HG03469 (cell line): Measurements from ENCODE around the gene MEX3A.
"Not testable (repeated sequence)": the region's sequence is repeated elsewhere in the genome, so short reads cannot be mapped to it uniquely, and the experiment has no call there.

Experiments used
- ATAC-seq: cut with Tn5 transposase; IDR thresholded peaks from one replicate; pipeline ENCODE4 v1.9.1; 2021; ENCODE audit warnings: mild to moderate bottlenecking, moderate library complexity, moderate number of reproducible peaks; ENCODE audit not compliant: unreplicated experiment

MEX3A gene, protein sequence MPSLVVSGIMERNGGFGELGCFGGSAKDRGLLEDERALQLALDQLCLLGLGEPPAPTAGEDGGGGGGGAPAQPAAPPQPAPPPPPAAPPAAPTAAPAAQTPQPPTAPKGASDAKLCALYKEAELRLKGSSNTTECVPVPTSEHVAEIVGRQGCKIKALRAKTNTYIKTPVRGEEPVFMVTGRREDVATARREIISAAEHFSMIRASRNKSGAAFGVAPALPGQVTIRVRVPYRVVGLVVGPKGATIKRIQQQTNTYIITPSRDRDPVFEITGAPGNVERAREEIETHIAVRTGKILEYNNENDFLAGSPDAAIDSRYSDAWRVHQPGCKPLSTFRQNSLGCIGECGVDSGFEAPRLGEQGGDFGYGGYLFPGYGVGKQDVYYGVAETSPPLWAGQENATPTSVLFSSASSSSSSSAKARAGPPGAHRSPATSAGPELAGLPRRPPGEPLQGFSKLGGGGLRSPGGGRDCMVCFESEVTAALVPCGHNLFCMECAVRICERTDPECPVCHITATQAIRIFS

DNA sequence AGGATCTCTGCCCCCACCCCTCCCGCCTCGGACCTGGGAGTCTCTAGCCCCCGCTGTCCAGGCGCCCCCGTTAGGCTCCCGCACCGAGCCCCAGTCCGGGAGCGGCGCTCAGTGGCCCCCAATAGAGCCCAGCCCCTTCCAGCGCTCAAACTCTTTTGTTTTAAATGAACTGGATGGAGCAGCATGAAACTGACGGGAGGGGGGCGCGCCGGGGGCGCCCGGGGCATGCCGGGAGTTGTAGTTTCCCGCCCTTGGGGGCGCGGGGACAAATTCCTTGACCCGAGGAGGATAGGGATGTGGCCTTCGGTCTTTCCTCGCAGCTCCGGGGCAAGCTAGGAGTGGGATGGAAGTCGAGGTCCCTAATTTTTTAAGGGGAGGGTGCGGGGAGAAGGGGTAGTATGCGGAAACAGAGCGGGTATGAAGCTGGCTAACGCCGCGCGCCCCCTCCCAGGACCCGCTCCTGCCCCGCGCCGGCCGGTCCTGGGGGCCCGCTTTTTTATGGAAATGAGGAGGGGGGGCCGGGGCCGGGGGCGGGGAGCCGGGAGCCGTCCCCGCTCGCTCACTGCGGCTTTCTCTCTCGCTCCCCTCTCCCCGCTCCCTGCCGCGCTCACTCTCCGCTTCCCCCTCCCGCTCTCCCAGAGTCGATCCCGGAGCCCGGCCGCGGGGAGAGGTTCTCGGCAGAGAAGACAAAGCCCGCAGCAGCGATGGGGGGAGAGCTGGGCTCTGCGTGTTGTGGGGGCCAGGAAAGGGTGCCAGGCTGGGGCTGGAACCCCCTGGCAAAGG, at the start of gene MEX3A:
Gene MEX3A, minus strand, starts transcription at position 157 of the 783 bp plus-strand sequence. CDS start 467 bp downstream, outside the sequence.
- no peak for ATAC-seq

DNA sequence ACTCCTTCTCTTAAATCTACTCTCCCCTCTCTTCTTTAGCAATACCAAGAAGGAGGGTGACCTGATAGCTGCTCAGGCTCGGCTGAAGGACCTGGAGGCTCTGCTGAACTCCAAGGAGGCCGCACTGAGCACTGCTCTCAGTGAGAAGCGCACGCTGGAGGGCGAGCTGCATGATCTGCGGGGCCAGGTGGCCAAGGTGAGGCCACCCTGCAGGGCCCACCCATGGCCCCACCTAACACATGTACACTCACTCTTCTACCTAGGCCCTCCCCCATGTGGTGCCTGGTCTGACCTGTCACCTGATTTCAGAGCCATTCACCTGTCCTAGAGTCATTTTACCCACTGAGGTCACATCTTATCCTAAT, 48.3 kb upstream of the MEX3A start:
- ATAC-seq, result no peak

DNA sequence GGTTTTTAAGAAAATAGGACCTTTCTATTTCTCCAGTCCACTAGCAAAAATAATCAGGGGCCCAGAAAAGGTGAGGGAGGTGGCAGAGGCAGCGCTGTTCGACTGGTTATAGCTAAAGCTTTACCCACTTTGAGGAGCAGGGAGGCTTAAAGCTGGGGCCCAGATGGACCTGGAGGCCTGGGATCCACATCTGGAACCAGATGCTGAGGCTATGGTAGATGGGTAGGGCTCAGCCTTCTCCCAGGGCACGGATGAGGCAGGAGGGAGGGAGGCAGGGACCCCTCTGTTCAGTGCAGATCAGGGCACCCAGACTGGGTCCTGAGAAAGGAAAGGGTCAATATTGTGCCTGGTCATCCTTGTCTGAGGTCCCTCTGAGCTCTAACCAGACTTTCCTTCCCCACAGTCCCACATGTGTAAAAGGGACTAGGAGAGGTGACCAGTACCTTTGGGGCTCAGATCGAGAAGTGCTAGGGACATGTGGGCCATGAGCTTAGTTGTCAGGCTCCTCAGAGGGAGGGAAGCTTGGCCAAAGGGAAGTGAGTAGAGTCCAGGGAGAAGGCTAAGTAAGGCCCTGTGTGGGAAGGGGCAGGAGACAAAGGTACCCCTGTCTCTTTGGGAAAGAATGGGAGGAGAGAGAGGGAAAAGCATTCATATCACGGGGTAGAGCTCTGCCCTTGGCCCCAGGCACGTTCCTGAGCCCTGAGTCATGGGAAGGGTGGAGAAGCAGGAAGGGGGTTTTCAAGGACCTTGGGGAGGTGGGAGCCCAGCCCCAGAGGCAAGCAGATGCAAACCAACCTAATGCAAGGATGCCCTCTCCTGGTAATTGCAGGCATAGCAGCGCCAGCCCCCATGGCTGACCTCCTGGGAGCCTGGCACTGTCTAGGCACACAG, 47.7 kb upstream of the MEX3A start:
- no peak for ATAC-seq

DNA sequence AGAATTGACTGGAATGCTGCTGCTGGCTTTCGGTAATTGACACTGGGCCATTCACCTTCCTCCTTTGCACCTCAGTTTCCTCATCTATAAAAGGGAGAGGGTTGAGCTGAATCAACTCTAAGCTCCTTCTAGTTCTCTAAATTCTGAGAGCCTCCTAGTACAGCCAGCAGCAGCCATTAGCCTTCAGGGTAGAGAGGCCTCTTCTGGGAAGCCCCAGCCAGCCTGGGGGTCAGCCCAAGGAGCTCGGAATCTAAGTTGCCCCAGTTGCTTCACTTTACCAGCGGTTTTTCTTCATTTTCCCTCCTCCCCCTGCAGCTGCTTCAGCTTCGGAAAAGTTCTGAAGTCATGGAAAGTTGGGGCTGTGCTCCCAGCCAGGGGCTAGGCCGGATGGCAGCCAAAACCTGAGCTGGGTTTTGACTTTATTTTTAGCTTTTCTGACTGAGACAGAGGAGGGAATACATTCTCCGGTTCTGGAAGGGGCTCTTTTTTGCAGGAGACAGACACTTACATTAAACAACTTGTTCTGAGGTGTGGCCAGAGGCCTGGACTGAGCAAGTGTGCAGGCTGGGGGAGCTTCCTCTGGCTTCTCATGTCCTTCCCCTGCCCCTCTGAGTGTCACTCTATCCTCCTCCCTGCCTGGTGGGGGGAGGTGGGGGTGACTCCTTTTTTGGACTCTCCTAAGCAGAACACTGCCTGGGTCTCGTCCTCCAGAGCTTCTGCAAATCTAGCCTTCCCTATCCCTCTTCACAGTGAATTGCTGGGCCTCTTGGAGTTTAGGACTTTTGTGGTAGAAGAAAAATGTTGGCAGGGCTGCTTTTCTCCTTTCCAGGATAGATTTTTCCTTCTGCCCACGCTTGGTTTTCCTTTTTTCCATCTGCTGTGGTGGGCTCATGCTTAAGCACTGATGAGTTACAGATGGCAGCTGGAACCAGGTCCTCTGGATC, 46.7 kb upstream of the MEX3A start:
- no peak for ATAC-seq

DNA sequence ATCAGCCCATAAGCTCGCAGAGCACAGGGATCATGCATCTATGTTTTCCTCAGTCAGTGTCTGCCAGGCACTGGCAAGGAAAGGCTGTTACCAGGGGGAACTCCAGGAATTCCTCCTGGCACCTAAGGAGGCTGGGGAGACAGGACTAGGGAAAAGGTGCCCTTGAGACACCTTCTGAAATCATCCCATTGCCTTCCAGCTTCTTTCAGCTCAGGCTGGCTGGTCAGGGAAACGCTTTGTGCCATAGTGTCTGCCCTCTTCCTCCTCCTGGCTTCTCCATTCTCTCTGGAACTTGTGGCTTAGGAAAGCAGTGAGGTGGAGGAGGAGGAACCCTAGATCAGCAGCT, 46.0 kb upstream of the MEX3A start:
- ATAC-seq, result no peak

DNA sequence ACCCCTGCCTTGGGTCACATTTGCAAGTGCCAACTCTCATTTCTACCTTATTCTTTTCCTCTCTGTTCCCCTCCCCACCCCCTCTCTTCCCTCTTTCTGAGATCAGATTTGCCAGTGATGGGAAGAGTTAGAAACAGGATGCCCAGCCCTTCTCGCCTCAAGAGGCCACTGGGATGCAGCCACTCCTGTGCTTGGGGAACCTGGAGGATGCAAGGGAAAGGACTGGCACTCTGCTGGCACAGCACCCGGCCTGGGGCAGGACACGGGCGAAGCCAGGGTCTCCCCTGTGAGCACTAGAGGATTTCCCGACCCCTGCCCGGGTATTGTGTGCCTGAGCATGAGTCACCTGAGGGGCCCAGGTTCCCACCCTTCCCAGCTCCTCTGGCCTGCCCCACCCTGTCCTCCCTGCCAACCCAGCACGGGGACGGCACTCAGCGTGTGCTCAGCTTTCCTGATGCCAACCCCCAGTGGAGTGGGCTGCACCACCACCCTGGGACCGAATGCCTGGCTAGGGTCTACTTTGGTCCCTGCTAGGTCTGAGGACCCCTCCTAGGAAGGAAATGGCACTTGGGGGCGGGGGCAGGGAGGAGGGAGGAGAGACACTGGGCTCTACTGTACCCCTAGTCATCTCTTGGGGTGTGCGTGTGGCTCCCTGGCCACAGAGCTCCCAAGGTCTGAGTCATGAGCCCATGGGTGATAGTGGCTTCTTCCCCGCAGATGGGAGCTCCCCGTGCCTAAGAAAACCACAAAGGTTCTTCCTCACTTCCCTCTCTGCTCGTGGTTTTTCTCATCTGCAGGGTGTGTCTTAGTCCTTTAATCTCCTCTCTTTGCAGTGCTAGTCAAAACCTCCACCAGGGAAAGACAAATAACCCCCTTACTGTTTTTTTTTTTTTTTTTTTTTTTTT, 44.6 kb upstream of the MEX3A start:
- ATAC-seq, result peak; percentile 39

DNA sequence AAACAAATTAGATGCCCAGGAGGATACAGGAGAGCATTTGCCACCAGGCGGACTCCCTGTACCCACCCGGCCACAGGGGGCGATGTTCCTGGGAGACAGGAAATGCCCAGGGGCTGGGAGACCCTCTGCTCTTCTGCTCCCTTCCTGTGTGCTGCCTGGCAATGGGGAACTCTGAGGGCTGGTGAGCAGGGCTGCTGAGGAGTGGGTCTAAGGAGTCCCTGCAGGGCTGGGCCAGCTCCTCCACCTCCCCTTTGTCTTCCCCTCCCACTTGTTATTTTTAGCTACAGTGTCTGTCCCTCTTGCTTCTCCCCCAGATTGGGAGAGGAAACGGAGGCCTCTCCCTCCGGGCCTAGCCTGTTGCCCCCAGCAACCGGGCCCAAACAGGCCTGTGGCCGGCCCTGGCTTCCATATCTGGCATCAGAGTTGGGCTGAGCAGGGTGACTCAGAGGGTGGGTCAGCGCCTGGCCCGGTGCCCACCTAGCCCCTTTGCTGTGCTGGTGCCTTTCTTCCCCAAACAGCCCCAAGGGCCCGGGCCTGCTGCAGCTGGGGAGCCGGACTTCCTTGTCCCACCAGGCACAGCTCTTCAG, 43.9 kb upstream of the MEX3A start:
- ATAC-seq, result no peak

DNA sequence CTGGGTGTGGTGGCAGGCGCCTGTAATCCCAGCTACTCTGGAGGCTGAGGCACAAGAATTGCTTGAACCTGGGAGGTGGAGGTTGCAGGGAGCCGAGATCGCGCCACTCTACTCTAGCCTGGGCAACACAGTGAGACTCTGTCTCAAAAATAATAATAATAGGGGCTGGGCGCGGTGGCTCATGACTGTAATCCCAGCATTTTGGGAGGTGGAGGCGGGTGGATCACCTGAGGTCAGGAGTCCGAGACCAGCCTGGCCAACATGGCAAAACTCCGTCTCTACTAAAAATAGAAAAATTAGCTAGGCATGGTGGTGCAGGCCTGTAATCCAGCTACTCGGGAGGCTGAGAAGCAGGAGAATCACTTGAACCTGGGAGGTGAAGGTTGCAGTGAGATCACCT, 43.3 kb upstream of the MEX3A start:
- ATAC-seq, result not testable (repeated sequence)

DNA sequence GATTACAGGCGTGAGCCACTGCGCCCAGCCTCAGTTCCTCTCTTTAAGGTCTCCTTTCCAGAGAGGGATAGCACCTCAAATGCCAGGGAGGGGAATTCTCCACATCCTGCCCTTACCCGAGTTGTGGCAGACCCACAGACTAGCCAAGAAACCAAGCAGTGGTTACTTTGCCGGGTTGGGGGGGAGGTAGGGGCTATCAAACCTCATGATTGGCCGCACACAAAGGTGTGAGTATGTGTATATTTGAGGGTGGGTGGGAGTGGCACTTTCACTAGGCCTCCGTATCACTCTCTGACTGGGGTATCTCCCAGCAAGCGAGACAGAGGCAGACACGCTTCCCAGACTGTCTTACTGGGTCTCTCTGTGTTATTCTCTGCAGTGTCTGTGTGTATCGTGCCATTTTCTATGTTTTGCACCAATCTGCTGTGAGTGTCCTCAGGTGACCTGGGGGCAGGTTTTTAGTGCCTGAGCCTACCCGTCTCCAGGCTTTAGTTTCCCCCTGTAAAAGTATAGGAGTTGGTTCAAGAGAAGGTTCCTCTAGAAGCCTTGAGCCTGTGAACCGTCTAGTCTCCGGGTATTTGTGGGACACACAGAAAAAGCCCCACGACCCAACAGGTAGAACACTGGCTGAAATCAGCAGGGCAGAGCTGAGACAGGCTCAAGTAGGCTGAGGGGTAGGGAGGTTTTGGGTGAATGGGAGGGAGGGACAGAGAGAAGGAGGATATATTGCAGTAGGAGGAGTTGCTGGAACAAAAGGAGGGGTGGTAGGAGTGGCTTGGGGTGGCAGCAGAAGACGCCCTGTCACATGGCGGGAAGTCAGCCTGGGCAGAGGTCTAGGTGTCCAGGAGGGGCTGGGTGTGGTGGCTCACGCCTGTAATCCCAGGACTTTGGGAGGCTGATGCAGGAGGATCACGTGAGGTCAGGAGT, 42.6 kb upstream of the MEX3A start:
- ATAC-seq, result no peak

DNA sequence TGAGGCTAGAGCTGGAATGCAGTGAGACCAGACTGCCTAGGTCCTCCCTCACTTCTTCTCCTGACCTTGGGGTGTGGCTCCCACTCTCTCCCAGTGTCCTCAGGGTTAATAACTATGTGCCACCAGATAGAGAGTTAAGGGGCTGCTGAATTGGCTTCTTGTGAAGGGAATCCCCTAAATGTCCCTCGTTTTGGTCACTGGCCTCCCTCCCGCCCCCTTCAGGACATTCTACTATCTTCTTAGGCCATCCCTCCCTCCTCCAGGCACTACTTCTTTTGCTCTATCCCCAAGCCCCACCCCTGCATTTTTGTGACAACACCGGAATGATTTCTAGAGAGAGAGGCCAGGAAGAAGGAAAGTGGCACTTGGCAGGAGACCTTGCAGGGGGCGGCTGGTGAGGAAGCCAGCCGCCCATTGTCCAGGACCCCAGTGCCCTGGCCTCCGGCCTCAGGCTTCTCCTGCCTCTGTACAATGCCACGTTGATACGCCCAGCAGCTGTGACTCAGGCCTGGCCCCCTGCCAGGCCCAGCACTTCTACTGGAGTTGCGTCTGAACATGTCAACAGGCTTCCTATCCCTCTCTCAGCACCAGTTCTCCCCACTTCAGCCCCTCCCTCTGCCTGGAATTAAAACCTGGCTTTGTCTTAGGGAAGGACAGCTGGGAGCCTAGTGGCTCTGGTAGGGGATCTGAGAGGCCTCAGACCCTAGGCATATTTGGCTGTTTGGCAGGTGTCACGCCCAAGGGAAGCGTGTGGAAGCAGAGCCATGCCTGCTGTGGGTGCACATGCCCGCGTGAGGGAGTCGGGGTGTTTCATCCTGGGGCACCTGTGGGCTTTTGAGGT, 41.3 kb upstream of the MEX3A start:
- ATAC-seq, result no peak

DNA sequence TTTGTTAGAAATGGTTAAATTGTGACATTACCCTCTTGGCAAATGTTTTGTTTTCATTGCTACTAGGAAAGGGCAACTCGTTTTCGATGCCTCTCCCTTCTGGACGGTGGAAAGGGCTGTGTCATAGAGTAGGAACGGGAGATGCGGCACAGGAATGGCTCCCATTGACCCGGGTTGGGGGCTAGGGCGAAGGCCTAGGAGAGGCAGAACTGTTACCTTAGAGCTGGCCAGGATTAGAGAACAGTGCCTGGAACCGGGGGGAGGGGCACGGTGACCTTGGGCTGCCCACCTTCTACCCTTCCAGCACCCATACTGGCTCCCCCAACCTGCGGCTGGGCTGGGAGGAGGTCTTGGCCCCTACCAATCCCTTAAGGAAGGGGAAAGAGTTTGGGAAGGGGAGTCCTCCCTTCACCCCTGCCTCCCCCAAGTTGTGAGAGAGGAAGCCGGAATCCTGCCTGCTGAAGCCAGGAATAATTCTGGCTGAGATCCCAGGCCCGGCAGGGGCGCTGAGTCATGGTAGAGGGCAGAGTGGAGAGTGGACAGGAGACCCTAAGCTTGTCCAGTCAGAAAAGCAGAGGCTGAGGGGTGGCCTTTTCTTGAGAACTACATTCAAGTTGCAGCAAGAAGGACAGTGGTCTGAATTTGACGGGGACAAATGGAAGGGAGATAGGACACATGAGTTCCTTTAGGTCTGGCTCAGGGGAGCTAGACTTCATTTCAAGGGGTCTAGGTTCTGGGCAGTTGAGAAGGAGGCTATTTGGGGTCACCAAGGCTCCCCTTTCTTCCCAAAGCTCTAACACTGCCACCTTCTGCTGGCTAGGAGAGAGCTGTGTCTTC, 40.5 kb upstream of the MEX3A start:
- no peak for ATAC-seq

DNA sequence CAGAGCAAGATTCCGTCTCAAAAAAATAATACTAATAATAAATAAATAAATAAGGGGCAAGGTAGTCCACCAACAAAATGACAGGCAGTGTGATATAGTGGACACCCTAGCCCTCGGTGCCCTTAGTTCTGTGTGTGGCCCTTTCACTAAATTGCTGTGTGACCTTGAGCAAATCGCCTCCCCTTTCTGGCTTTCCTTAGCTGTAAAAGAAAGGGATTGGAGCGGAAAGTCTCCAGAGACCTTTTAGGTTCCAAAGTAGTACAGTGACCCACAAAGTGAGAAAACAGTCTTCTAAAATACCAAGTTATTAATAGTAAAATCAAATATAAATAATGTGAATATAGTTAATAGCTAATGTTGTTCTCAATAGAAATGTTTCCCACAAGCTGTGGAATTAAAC, 39.8 kb upstream of the MEX3A start:
- no peak for ATAC-seq

DNA sequence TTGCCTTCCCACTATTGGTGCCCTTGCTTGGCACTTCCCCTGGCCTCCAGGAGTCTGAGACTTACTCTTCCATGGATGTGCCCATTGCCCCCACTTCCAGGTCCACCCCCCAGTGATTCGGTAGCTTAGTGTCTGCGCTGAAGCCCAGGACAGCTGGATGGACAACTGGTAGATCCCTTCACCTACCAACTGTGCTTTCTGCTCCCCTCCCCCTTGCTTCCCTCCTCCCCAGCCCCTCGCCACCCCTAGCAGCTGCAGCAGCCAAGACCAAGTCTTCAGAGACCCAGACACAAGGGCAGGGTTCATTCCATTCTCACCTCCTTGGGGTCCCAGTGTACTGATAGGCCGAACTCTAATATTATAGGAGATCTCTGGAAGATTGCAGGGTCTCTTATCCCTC, 39.2 kb upstream of the MEX3A start:
- no peak for ATAC-seq

DNA sequence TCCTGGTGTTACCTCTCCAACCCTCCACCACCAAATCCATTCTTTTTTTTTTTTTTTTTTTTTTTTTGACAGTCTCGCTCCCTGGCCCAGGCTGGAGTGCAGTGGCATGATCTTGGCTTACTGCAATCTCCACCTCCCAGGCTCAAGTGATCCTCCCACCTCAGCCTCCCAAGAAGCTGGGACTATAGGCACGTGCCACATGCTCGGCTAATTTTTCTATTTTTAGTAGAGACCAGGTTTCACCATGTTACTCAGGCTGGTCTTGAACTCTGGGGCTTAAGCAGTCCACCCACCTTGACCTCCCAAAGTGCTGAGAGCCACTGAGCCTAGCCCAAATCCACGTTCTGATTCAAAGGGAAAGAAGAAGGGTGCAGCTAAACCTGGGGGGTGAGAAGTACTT, 38.7 kb upstream of the MEX3A start:
- not testable (repeated sequence) for ATAC-seq

DNA sequence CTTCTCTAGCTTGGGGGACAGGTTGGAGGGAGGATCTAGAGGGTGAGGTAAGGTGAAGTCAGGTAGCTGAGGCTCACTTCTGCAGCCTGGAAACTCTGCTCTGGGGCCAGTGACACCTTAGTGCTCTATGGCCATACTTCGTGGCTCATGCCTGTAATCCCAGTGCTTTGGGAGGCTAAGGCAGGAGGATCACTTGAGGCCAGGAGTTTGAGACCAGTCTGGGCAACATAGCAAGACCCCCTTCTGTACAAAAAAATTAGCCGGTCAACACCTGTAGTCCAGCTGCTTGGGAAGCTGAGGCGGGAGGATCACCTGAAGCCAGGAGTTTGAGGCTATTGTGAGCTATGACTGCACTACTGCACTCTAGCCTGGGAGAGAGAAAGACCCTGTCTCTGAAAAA, 38.1 kb upstream of the MEX3A start:
- ATAC-seq, result no peak
